GOT3 (cell line): Measurements from ENCODE around the gene PHOSPHO2.
"Not testable (repeated sequence)": the region's sequence is repeated elsewhere in the genome, so short reads cannot be mapped to it uniquely, and the experiment has no call there.

Source experiments
- DNase-seq: peaks from one replicate; lab custom pipeline; 2025; ENCODE audit warnings: mixed read lengths; lab: John Stamatoyannopoulos, UW

The PHOSPHO2 gene

GRCh38 chr2:169684135-169684565 is 10.1 kb upstream of the PHOSPHO2 start:
- DNase-seq = no peak

GRCh38 chr2:169684712-169685111 is 9.6 kb upstream of the PHOSPHO2 start:
- not testable (repeated sequence) for DNase-seq

GRCh38 chr2:169686825-169687224 is 7.4 kb upstream of the PHOSPHO2 start:
- DNase-seq = not testable (repeated sequence)

DNA sequence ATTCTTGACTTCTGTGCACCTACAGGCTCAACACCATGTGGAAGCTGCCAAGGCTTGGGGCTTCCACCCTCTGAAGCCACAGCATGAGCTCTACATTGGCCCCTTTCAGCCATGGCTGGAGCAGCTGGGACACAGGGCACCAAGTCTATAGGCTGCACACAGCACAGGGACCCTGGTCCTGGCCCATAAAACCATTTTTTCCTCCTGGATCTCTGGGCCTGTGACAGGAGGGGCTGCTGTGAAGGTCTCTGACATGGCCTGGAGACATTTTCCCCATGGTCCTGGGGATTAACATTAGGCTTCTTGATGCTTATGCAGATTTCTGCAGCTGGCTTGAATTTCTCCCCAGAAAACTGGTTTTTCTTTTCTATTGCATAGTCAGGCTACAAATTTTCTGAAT is 6.3 kb upstream of the PHOSPHO2 start:
- DNase-seq = not testable (repeated sequence)

DNA sequence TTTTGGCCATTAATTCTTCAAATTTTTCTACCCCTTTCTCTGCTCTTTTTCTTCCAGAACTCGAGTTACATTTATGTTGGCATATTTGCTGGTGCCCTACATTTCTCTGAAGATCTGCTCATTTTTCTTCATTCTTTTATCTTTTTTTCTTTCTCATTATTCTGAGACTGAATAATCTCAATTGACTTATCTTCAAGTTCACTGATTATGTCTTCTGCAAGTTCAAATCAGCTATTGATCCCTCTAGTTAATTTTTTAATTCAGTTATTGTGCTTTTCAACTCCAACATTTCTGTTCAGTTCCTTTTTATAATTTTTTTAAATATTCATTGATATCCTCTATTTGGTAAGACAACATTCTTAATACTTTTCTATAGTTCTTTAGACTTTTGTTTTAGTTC is 3.3 kb upstream of the PHOSPHO2 start:
- no peak for DNase-seq

DNA sequence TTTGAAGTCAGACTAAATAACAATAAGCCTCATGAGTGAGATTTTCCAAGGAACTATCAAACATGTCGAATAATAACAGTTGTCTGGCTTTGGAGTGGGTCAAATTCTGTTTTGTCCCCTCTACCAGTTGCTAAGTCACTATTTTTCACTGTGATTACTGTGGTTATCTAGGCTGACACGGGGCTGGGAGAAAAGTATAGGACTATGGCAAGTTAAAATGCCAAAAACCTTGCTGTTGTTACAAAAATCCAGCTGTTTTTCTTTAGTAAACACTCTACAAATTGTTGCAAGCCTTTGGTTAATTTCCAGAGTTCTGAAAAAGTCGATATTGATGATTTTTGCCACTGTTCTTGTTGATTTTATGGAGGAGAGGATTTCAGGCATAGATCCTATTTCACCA is 1.6 kb upstream of the PHOSPHO2 start:
- no peak for DNase-seq

- DNase-seq = no peak
These were observed 909 bp upstream of the PHOSPHO2 start for GRCh38 chr2:169693360-169693759.

DNA sequence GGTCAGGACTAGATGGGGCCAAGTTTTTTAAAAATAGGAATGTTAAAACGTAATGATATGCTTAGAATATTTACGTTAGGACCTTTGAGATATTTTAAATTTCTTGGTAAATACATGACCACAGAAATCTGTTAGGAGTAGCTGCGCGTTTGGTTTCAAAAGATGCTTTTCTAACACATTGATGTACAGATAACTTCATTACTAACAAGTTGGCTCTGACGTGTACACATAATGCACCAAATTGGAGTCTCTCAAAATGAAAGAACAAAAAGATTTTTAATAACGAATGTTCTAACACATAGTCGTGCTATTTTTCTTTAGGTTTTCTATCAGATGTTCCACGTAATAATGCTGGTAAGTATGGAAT is 608 bp downstream of the PHOSPHO2 start:
- DNase-seq = no peak

DNA sequence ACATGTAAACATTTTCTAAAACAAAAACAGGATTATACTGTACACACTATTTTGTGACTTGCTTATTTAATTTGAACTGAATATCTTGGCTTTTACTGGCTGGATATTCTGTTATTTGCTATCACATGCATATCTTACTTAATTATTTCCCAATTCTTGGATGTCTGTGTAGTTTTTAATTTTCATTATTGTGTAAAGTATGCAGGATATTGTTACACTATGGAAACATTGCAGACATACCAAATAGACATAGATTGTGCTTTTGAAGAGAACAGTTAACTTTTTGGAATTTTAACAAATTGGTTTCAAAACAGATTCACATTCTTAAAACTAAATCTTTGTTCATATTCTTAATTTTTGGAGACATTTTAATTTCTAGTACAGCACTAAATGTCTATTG is 2.1 kb downstream of the PHOSPHO2 start:
- no peak for DNase-seq

DNA sequence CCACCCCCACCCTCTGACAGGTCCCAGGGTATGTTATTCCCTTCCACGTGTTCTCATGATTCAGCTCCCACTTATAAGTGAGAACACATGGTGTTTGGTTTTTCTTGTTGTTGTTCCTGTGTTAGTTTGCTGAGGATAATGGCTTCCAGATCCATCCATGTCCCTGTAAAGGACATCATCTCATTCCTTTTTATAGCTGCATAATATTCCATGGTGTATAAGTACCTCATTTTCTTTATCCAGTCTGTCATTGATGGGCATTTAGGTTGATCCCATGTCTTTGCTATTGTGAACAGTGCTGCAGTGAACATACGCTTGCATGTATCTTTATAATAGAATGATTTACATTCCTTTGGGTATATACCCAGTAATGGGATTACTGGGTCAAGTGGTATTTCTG is 4.9 kb downstream of the PHOSPHO2 start:
- DNase-seq = not testable (repeated sequence)

DNA sequence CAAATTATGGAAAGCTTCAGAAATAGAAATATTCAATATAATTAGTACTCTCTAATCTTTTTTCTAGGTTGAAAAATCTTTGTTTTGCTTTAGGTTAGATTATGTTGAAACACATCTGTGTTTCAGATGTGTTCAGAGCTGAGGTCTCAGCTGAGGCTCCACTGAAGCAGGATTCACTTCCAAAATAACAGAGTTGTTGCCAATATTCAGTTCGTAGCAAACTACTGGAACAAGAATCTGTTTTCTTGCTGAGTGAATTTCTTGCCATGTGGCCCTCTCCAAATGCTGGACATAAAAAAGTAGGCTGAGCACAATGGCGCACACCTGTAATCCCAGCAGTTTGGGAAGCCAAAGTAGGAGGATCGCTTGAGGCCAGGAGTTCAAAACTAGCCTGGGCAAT is 8.7 kb downstream of the PHOSPHO2 start:
- no peak for DNase-seq

DNA sequence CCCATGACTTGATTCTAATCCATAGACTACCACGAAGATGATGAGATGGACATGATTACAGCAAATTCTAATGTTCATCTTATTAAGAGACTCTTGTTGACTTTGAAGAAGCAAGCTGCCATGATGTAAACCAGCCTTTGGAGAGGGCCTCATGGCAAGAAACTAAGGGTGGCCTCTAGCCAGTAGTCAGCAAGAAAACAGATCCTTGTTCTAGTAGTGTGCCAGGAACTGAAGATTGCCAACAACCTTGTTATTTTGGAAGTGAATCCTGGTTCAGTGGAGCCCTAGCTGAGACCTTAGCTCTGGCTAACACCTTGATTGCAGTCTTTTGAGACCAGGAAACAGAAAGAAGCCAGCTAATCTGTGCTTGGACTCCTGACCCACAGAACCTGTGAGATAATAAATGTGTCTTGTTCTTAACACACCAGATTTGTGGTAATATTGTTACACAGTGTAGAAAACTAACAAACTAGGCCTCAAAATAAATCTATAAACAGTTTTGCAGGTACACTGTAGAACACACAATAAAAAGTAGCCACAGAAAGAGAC is 10.0 kb downstream of the PHOSPHO2 start:
- DNase-seq = no peak

DNA sequence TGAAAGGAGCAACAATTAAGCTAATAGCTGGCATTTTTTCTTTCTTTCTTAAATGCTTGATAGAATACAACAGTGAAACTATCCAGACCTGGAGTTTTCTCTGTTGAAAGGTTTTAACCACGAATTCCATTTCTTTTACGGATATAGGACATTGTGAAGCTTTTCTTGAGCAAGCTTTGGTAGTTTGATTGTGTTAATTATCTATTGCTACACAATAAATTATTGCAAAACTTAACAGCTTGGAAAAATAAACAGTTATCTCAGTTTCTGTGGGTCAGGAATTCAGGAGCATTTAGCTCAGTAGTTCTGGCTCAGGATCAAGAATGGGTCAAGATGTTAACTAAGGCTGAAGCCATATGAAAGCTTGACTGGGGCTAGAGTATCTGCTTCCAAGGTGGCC is 11.7 kb downstream of the PHOSPHO2 start:
- DNase-seq = no peak

DNA sequence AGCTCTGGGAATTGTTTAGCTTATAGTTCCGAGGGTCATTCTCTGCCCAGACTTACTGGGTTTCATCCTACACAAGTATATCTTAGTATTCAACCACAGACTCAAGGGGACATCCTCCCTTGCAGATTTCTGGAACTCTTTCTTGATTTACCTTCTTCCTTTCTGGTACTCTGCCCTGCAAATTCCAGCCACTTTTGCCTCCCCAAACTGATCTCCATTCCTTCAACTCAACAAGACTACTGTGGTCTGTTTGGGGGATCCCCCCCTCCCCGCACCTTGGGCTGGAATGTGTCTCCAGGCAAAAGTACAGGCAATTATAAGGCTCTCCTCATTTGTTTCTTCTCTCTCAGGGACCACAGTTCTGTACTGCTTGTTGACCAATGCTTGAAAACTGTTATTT is 13.4 kb downstream of the PHOSPHO2 start:
- DNase-seq = no peak

DNA sequence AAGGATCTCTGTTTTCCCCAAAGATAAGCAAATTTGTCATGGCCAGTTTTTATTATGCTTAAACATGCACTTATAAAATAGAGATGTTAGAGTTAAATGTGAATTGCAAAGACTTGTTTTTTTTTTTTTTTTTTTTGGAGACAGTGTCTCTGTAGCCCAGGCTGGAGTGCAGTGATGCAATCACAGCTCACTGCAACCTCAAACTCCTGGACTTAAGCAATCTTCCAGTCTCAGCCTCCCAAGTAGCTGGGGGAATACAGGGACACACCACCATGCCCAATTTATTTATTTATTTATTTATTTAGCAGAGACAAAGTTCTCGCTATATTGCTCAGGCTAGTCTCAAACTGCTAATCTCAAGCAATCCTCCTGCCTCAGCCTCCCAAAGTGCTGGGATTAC is 15.1 kb downstream of the PHOSPHO2 start:
- no peak for DNase-seq

- DNase-seq = no peak
These were observed 15.7 kb downstream of the PHOSPHO2 start for GRCh38 chr2:169709981-169710380.

DNA sequence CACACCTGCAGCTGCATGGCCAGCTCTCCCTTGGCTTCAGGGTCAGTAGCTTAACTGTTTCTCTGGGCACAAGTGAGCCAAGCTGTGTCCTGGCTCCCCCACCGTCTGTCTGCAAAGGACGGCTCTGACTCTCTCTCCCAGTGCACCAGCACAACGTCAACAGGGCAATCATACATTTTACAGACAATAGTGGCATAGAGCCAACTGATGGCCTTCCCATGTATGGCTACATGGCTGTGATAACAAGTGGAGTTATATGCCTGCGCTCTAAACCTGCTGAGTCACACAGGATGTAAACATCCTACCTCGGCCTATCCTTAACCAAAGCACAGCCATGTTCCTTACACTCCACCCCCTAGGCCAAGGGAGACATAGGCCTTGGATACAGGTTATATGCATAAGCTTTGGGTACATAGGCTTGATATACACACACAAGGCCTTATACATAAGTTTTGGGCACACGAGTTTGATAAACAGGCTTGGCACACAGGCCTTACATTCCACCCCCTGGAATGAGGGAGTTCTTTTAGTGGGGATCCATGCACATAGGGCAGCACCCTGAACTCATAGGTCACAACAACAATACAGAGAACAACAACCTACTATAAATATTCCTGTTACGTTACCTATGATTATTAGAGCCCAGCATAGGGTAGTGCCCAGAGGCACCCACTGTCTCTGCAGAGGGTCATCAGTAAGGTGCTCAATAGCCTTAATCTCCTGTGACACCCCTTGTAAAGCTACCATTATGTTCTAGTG is 17.7 kb downstream of the PHOSPHO2 start:
- no peak for DNase-seq

DNA sequence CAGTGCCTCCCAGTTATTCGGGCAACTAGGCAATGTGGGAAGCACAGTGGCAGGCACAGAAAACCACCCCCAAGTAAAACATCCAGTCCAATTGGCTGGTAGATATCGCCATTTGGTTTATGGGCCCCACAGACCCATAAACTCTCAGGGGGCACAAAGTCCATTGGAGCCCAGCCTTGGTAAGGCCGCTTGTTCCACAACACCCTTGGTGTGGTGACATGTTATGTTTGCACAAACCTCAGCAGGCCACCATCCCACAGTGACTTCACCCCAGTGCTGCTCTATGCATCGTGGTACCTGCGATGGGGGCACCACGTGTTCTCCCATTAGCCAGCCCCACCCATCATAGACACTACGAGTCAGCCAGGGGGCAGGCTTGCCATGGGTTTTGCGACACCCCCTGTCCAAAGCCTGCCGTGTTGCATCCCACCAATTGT is 18.5 kb downstream of the PHOSPHO2 start:
- DNase-seq = no peak

GRCh38 chr2:169713331-169713730 is 19.1 kb downstream of the PHOSPHO2 start:
- DNase-seq = no peak

- DNase-seq = no peak
These were observed 20.4 kb downstream of the PHOSPHO2 start for GRCh38 chr2:169714699-169715098.

GRCh38 chr2:169715379-169716237 is 21.3 kb downstream of the PHOSPHO2 start:
- DNase-seq = no peak

- DNase-seq = no peak
These were observed 22.1 kb downstream of the PHOSPHO2 start for GRCh38 chr2:169716238-169716886.
